Spleen (tissue), 11 donors: ENCODE measurements around the gene DLX5. TPM values are rescaled to one million over a fixed set of nuclear protein-coding genes. Genes with fewer than 3 reads are reported as not detected.

Source experiments
- DNase-seq: peaks from one replicate; pipeline ENCODE4 v3.0.0-alpha.2; 2020
- H3K27ac ChIP-seq, 8 donors: fragments of 200-600 bp; sonication (generic) in 7 of 8; 1 replicate in 4 of 8; 2 replicates in 4 of 8; pipeline versions ENCODE4 v1.5.0 to v1.8.0; 2016 to 2021; ENCODE audit warnings: inconsistent platforms in 4 of 8, mild to moderate bottlenecking in 4 of 8, moderate library complexity in 1 of 8
- H3K27me3 ChIP-seq, 7 donors: fragments of 200-600 bp; sonication (generic) in 6 of 7; replicated peaks in 1 of 7; 1 replicate in 4 of 7; 2 replicates in 3 of 7; pipeline versions ENCODE4 v1.5.0 to v1.8.0; 2016 to 2021; ENCODE audit warnings: inconsistent platforms in 3 of 7, mild to moderate bottlenecking in 1 of 7
- H3K36me3 ChIP-seq, 6 donors: fragments of 200-600 bp; sonication (generic) in 5 of 6; 1 replicate in 4 of 6; 2 replicates in 2 of 6; pipeline versions ENCODE4 v1.5.0 to v1.8.0; 2016 to 2021; ENCODE audit warnings: inconsistent platforms in 2 of 6
- H3K4me1 ChIP-seq, 6 donors: fragments of 200-600 bp; sonication (generic) in 5 of 6; 1 replicate in 3 of 6; 2 replicates in 3 of 6; pipeline versions ENCODE4 v1.5.0 to v1.8.0; 2016 to 2021; ENCODE audit warnings: inconsistent platforms in 3 of 6
- H3K4me3 ChIP-seq, 8 donors: fragments of 200-600 bp; sonication (generic) in 7 of 8; 1 replicate in 4 of 8; 2 replicates in 4 of 8; pipeline versions ENCODE4 v1.5.0 to v1.8.0; 2016 to 2021; ENCODE audit warnings: inconsistent platforms in 4 of 8, mild to moderate bottlenecking in 4 of 8, moderate library complexity in 2 of 8
- H3K9me3 ChIP-seq, 8 donors: fragments of 200-600 bp; sonication (generic) in 7 of 8; 1 replicate in 4 of 8; 2 replicates in 4 of 8; pipeline versions ENCODE4 v1.5.0 to v1.8.0; 2016 to 2021; ENCODE audit warnings: inconsistent platforms in 4 of 8
- POLR2A ChIP-seq, 3 donors: fragments of 450-650 bp; IDR thresholded peaks; one replicate each; pipeline ENCODE4 v1.5.1; 2017; ENCODE audit warnings: antibody characterized with exemption in 3 of 3, mild to moderate bottlenecking in 1 of 3
- POLR2AphosphoS5 ChIP-seq, 3 donors: sonication (generic); formaldehyde crosslinking; IDR thresholded peaks; one replicate each; pipeline ENCODE4 v1.5.1; 2017; ENCODE audit warnings: antibody characterized with exemption in 3 of 3
- WGBS, 5 donors: extraction: QIAGEN DNeasy Blood & Tissue Kit in 3 of 5; methylation state at CpG; one replicate each; pipeline versions ENCODE4 v1.1.5 to v1.1.7; 2013 to 2018; 5-methylcytosine and 5-hydroxymethylcytosine counted together
- intact Hi-C: fragments of 100-400 bp; cut with DNase I; formaldehyde crosslinking; loops from one replicate; pipeline ENCODE4 v1.15.0; 2023; ENCODE audit warnings: low total_unique reads
- polyA plus RNA-seq, 3 donors: library from polyadenylated mRNA; stranded (reverse); fragments of 200-250 nt; gene quantifications; one replicate each; pipeline ENCODE4 v1.2.1, GENCODE V29; 2013
- total RNA-seq, 7 donors: library from RNA; depleted of rRNA in 3 of 7; stranded (reverse); fragments of >200 nt in 3 of 7; fragmentation: NEBNext Ultra II Directional in 4 of 7; extraction: Animal tissue kit (Norgen Biotek cat#: 25700) in 4 of 7; gene quantifications; one replicate each; pipeline versions ENCODE4 v1.1.0 to v1.2.1, GENCODE V29; 2016 to 2021
- TF ChIP-seq, protein P1 (sequence below), 11 experiments: fragments of 200-600 bp in 7 of 11; fragments of 450-650 bp in 4 of 11; sonication (generic) in 4 of 11; IDR thresholded peaks in 8 of 11; conservative IDR thresholded peaks in 3 of 11; 1 replicate in 7 of 11; 2 replicates in 4 of 11; pipeline versions ENCODE4 v1.4.0 to v1.8.0; 2016 to 2021; ENCODE audit warnings: antibody characterized with exemption in 11 of 11, inconsistent platforms in 4 of 11, mild to moderate bottlenecking in 1 of 11
- donor health status: healthy with polysubstance abuse.
- donor health status: DM: no; HTN: no; CAD: no; lungs with moderate emphysema.
- donor health status: DM: no; HTN: no; CAD: no.
- donor health status: Bipolar disorder and iron deficiency.
- donor health status: healthy.
- donor health status: DM: no; HTN: no; CAD: no.
- donor health status: DM: yes; HTN: yes; CAD: no.

DLX5 gene
- total and polyA plus RNA-seq, 10 donors: 0.14 to 0.36 TPM; not detected in 8

DNA sequence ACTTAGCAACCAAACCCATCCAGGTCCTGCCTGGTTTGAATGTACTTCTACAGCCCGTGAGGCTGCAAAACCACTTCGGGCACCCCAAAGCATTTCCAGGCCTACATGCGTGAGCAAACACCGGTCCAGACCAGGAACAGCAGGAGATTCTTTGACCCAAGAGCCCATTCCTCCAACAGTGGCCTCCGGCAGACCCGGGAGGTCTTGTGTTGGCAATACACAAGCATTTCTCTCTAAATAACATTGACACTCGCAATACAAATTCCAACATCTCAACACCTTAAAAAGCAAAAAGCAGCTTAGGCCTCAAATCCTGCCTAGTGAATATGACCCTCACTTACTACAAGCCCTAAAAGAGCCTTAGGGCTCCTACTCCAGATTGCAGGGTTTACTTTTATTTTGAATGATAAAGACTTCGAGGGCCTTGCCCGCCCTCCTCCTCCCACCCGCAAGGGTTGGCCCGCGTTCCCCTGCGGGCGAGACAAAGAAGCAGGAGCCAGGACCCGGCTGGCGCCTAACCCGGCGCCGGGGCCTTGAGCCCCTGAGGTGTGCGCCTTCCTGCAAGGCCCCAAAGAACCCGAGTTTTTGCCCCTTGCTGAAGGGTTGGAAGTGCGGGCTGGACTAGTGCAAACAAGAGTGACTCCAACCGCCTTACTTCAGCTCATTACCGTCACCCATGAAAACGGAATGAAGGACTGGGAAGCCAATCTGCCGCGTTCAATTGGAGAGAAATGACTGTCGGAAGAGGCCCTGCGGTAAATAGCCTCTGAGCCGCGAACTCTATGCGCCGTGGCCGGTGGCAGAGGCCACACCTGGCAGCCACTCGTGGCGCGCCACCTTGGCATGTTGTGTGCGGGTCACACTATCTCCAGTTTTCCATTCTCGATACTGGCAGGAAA, 22.7 kb downstream of the DLX5 start:
- Histone ChIP-seq H3K4me1 (peaks cover 13 to 38% (median 26%) of the 10 kb centered on the region in 6 donors), H3K9me3 (peaks cover 0 to 6% (median 0%) of the 10 kb centered on the region in 8 donors), H3K4me3 (no peak overlapping the region), H3K36me3 (no peaks in the 10 kb centered on the region), H3K27me3 (peaks cover 5 to 100% (median 94%) of the 10 kb centered on the region in 7 donors), H3K27ac (no peak overlapping the region)
- DNase-seq: no peak
- TF ChIP-seq POLR2A (IDR thresholded peaks at IDR 0.05) (no peak), POLR2AphosphoS5 (IDR thresholded peaks at IDR 0.05) (no peak)
- TF ChIP-seq, protein P1, sequence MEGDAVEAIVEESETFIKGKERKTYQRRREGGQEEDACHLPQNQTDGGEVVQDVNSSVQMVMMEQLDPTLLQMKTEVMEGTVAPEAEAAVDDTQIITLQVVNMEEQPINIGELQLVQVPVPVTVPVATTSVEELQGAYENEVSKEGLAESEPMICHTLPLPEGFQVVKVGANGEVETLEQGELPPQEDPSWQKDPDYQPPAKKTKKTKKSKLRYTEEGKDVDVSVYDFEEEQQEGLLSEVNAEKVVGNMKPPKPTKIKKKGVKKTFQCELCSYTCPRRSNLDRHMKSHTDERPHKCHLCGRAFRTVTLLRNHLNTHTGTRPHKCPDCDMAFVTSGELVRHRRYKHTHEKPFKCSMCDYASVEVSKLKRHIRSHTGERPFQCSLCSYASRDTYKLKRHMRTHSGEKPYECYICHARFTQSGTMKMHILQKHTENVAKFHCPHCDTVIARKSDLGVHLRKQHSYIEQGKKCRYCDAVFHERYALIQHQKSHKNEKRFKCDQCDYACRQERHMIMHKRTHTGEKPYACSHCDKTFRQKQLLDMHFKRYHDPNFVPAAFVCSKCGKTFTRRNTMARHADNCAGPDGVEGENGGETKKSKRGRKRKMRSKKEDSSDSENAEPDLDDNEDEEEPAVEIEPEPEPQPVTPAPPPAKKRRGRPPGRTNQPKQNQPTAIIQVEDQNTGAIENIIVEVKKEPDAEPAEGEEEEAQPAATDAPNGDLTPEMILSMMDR (IDR thresholded peaks at IDR 0.05 in 8 of 11, conservative IDR thresholded peaks at IDR 0.05 in 3 of 11): no peak
- intact Hi-C loops: no loop called here
- WGBS, 5 donors: 27 to 35% (median 33%) methylated on average over 32 to 39 of the region's 39 CpGs

DNA sequence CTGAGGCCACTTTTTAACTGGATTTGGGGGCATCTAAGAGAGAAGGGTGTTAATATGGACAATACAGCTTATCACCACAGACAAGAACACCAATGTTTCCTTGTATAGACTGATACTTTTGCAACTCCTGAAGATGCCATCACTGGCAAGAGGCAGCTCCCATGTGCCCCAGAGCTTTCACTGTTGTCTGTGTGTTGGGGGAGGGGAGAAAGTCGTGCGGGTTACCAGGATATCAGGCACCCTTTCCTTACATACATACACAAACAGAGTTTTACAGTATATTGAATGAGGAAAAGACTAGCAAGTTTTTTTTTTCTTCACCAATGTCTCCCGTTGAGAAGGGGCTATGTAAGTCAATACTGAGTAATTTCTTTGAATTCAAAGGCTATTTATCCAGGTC, 23.4 kb downstream of the DLX5 start:
- H3K27ac ChIP-seq: no peak overlapping the region
- H3K4me1 ChIP-seq: peaks cover 8 to 32% (median 20%) of the 10 kb centered on the region in 6 donors
- no peak for DNase-seq
- H3K27me3 ChIP-seq: peaks cover 9 to 100% (median 93%) of the 10 kb centered on the region in 7 donors
- H3K4me3 ChIP-seq: no peak overlapping the region
- intact Hi-C loops: no loop called here
- H3K9me3 ChIP-seq: peaks cover 0 to 6% (median 0%) of the 10 kb centered on the region in 8 donors
- no peak for TF ChIP-seq POLR2AphosphoS5 (IDR thresholded peaks at IDR 0.05)
- TF ChIP-seq, protein P1 (IDR thresholded peaks at IDR 0.05 in 8 of 11, conservative IDR thresholded peaks at IDR 0.05 in 3 of 11): no peak
- H3K36me3 ChIP-seq: no peaks in the 10 kb centered on the region
- 11 to 23% (median 18%) methylated on average over 3 of the region's 3 CpGs for WGBS, 5 donors

DNA sequence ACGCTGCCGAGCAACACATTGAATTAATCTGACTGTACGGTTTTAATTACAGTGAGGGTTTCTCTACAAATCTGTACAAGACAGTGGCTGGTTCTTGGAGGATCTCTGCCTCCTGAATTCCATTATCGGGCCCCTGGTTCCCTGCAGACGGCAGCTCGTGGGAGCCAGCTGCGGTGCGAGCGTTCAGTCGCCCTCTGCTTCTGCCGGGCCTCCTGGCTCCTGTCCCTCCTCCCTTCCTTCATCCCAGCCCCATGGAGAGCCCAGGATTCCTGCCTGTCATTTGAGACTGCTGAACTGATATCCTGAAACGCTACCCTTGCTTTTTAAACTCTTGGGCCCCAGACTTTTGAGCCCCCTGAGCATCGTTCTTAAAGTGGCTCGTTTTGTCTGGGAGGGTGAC, 25.9 kb downstream of the DLX5 start:
- TF ChIP-seq POLR2AphosphoS5 (IDR thresholded peaks at IDR 0.05) (no peak), POLR2A (IDR thresholded peaks at IDR 0.05) (no peak)
- TF ChIP-seq, protein P1 (IDR thresholded peaks at IDR 0.05 in 8 of 11, conservative IDR thresholded peaks at IDR 0.05 in 3 of 11): no peak
- DNase-seq: no peak
- H3K27ac ChIP-seq: no peak overlapping the region
- 2 to 6% (median 4%) methylated on average over 14 of the region's 14 CpGs for WGBS, 5 donors
- intact Hi-C loops: no loop called here
- no peak overlapping the region for H3K4me3 ChIP-seq
- H3K9me3 ChIP-seq: peaks cover 0 to 6% (median 0%) of the 10 kb centered on the region in 8 donors
- H3K27me3 ChIP-seq: peaks cover 11 to 100% (median 97%) of the 10 kb centered on the region in 7 donors
- no peaks in the 10 kb centered on the region for H3K36me3 ChIP-seq
- H3K4me1 ChIP-seq: peaks cover 0 to 9% (median 2%) of the 10 kb centered on the region in 6 donors

DNA sequence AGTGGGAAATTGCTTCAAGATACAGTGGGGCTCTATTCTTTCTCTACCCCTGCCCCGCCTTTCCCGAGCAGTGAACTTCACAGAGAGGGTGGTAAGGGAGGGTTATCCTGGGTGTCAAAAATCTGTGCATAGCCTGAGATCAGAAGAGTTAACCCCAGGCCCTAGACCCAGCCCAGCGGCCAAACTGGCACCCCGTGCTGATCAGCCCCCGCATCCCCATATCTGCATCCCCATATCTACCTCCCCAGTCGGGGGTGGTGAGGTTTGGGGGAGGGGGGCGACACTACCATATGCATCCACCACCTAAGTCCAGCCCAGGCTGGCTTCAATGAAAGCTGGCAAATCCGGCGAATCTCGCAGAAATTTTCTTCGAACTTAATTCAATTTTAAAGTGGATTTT, 26.3 kb downstream of the DLX5 start:
- no peaks in the 10 kb centered on the region for H3K36me3 ChIP-seq
- TF ChIP-seq, protein P1 (IDR thresholded peaks at IDR 0.05 in 8 of 11, conservative IDR thresholded peaks at IDR 0.05 in 3 of 11): no peak
- TF ChIP-seq POLR2A (IDR thresholded peaks at IDR 0.05) (no peak), POLR2AphosphoS5 (IDR thresholded peaks at IDR 0.05) (no peak)
- peaks cover 0 to 4% (median 0%) of the 10 kb centered on the region in 8 donors for H3K9me3 ChIP-seq
- WGBS, 5 donors: 6 to 14% (median 10%) methylated on average over 11 of the region's 11 CpGs
- no peak overlapping the region for H3K4me3 ChIP-seq
- intact Hi-C loops: no loop called here
- peaks cover 15 to 100% (median 97%) of the 10 kb centered on the region in 7 donors for H3K27me3 ChIP-seq
- peaks cover 0 to 5% (median 0%) of the 10 kb centered on the region in 6 donors for H3K4me1 ChIP-seq
- no peak for DNase-seq
- H3K27ac ChIP-seq: no peak overlapping the region
